Common myeloid progenitor, CD34-positive (primary cell): ENCODE results near the gene MYLK.

Experiments
- CTCF ChIA-PET: fragments of 350-600 bp; sonication (Branson Sonifier 250); formaldehyde crosslinking; loops from one replicate; lab custom pipeline; 2021; ENCODE audit warnings: antibody characterized with exemption; lab: Charles Lee
- POLR2A ChIA-PET: fragments of 350-600 bp; sonication (Branson Sonifier 250); formaldehyde crosslinking; loops from one replicate; lab custom pipeline; 2021; ENCODE audit warnings: antibody characterized with exemption; lab: Charles Lee
- DNase-seq, 3 donors: peaks; one replicate each; pipeline versions ENCODE4 v3.0.0 to v3.0.0-alpha.2; 2013
- H3K27ac ChIP-seq, 2 experiments: 1 replicate in 1 of 2; 2 replicates in 1 of 2; pipeline ENCODE4 v1.7.0; 2013; ENCODE audit warnings: inconsistent platforms in 2 of 2, low read length in 2 of 2, mild to moderate bottlenecking in 2 of 2, low read depth in 1 of 2, moderate library complexity in 1 of 2; ENCODE audit not compliant: severe bottlenecking in 2 of 2, insufficient read depth in 1 of 2, poor library complexity in 1 of 2
- H3K27me3 ChIP-seq, 5 experiments: replicated peaks in 2 of 5; 1 replicate in 3 of 5; 2 replicates in 2 of 5; pipeline versions ENCODE4 v1.6.1 to v1.7.0; 2013; ENCODE audit warnings: low read length in 4 of 5, mild to moderate bottlenecking in 2 of 5, moderate library complexity in 2 of 5, inconsistent platforms in 1 of 5; ENCODE audit not compliant: insufficient read depth in 5 of 5, control insufficient read depth in 4 of 5
- H3K36me3 ChIP-seq, 4 experiments: 1 replicate in 2 of 4; 2 replicates in 2 of 4; pipeline versions ENCODE4 v1.6.1 to v1.7.0; 2013; ENCODE audit warnings: low read length in 3 of 4, control low read depth in 1 of 4, mild to moderate bottlenecking in 1 of 4; ENCODE audit not compliant: control insufficient read depth in 4 of 4, insufficient read depth in 4 of 4
- H3K4me1 ChIP-seq, 4 experiments: 1 replicate in 3 of 4; 2 replicates in 1 of 4; pipeline versions ENCODE4 v1.6.1 to v1.7.1; 2013; ENCODE audit warnings: low read length in 3 of 4, mild to moderate bottlenecking in 3 of 4, control low read depth in 1 of 4, inconsistent platforms in 1 of 4, moderate library complexity in 1 of 4; ENCODE audit not compliant: control insufficient read depth in 4 of 4, insufficient read depth in 4 of 4; ENCODE audit errors: control extremely low read depth in 1 of 4
- H3K4me3 ChIP-seq, 7 experiments: 1 replicate in 4 of 7; 2 replicates in 3 of 7; pipeline versions ENCODE4 v1.5.1 to v1.7.0; 2013; ENCODE audit warnings: mild to moderate bottlenecking in 7 of 7, low read length in 6 of 7, moderate library complexity in 6 of 7, inconsistent platforms in 2 of 7, low read depth in 2 of 7, control low read depth in 1 of 7; ENCODE audit not compliant: insufficient read depth in 4 of 7, control insufficient read depth in 1 of 7; ENCODE audit errors: extremely low read depth in 1 of 7
- H3K9me3 ChIP-seq, 5 experiments: 1 replicate in 4 of 5; 2 replicates in 1 of 5; pipeline versions ENCODE4 v1.6.1 to v1.7.1; 2013; ENCODE audit warnings: low read length in 4 of 5, mild to moderate bottlenecking in 2 of 5, inconsistent platforms in 1 of 5, low read depth in 1 of 5, moderate library complexity in 1 of 5; ENCODE audit not compliant: control insufficient read depth in 4 of 5, insufficient read depth in 2 of 5; ENCODE audit errors: control extremely low read depth in 1 of 5
- WGBS: methylation state at CpG from one replicate; pipeline ENCODE4 v1.1.5; 2013; ENCODE audit not compliant: insufficient coverage; 5-methylcytosine and 5-hydroxymethylcytosine counted together

Gene MYLK

DNA sequence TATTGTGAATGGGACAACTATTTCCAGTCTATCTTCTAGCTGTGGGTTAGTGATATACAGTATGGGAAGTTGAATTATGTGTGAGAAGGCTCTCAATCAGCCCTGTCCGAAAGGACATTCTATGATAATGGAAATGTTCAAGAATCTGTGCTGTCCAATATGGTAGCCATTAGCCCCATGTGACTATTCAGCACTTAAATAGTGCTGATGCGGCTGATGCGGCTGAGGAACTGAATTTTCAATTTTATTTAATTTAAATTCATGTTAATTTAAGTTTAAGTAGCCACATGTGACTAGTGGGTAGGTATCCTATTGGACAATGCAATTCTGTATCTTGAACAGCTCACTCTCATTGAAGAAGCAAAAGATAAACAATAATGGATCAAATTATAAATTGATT lies 98.5 kb downstream of the MYLK start:
- H3K27ac ChIP-seq: no peak overlapping the region
- POLR2A ChIA-PET: no interaction called here
- H3K36me3 ChIP-seq: no peaks in the 10 kb centered on the region
- CTCF ChIA-PET: no interaction called here
- H3K27me3 ChIP-seq: no peaks in the 10 kb centered on the region
- 100% methylated on average over 1 of the region's 3 CpGs for WGBS
- no peak for DNase-seq
- H3K4me3 ChIP-seq: no peak overlapping the region
- no peaks in the 10 kb centered on the region for H3K9me3 ChIP-seq
- H3K4me1 ChIP-seq: no peaks in the 10 kb centered on the region

DNA sequence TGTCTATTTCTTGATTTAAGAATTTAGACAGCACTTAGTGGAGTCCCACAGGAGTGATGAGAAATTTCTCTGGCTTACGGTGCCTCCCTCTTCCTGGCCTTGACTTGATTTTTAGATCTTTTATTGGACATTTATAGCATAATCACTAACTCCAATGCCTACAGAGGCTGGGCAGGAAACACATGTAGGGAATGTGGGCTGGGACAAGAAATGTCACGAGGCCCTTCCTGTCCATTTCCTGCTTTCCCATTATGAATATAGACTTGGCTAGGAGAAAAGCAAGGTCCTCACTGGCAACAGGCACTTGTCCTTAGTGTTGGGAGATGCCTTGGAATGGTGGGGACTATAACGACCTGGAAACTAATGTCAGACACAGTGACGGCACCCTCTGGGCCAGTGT lies 100.3 kb downstream of the MYLK start:
- ChIA-PET CTCF (interaction anchor here (0.7 kb wide), 1 partner anchor 34 kb away, joined by 3 read pairs; no protein-coding TSS in a partner anchor), POLR2A (no interaction called here)
- Histone ChIP-seq H3K27me3 (no peaks in the 10 kb centered on the region), H3K4me1 (no peaks in the 10 kb centered on the region), H3K9me3 (no peaks in the 10 kb centered on the region), H3K36me3 (no peaks in the 10 kb centered on the region), H3K27ac (no peak overlapping the region), H3K4me3 (no peak overlapping the region)
- 40% methylated on average over 1 of the region's 4 CpGs for WGBS
- DNase-seq: no peak

DNA sequence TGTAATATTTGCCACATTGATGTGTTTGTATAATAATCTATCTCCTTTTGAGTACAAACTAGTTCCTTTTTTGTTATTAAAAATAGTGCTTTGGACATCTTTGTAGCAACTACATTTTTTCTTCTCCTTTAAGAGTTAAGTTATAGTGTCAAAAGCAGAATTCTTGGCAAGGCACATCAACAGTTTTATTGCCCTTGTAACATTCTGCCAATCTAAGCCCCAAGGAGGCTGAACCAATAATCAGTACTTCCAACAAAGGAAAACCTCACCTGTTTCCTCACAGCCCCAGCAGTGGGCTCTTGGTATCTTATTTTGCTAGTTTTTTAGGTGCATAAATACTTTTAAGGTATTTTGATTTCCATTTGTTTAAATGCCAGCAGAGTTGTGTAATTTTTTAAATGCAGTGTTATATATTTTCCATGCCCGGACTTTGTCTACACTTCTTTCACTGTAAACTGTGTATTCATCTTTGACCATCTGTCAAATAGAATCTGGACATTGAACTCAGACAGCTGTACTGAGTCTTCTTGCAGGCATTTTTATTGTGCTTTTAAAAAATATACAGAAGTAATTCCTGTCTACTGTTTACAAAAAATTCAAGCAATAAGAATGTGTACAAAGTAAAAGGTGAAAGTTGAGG lies 101.0 kb downstream of the MYLK start:
- Histone ChIP-seq H3K9me3 (no peaks in the 10 kb centered on the region), H3K4me1 (no peaks in the 10 kb centered on the region), H3K27me3 (no peaks in the 10 kb centered on the region), H3K4me3 (no peak overlapping the region), H3K27ac (no peak overlapping the region), H3K36me3 (no peaks in the 10 kb centered on the region)
- ChIA-PET CTCF (interaction anchor here (0.7 kb wide), 1 partner anchor 34 kb away, joined by 3 read pairs; no protein-coding TSS in a partner anchor), POLR2A (no interaction called here)
- DNase-seq: no peak
- no CpG with 5 or more reads among the region's 1 CpG for WGBS

DNA sequence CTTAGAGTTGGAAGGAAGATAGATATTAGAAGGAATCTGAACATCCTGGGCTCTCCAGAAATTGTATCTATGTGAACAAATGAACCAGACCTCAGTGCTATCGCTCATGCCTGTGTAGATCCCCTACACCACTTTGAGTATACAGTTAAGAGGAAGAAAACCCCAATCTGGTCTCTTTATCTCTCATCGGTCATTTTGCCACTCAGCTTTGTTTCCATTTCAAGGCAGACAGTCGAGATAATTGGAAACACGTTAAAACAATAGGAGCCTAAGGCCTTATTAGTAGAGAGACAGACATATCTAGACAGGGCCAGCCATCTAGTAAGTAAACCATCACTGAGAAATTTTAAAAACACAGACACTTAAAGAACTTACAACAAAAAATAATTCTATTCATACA lies 101.6 kb downstream of the MYLK start:
- no peak overlapping the region for H3K27ac ChIP-seq
- H3K9me3 ChIP-seq: no peaks in the 10 kb centered on the region
- H3K27me3 ChIP-seq: no peaks in the 10 kb centered on the region
- ChIA-PET CTCF (interaction anchor here (1.4 kb wide), 1 partner anchor 16 kb away, joined by 3 read pairs; no protein-coding TSS in a partner anchor), POLR2A (no interaction called here)
- no peaks in the 10 kb centered on the region for H3K36me3 ChIP-seq
- H3K4me1 ChIP-seq: no peaks in the 10 kb centered on the region
- no peak overlapping the region for H3K4me3 ChIP-seq
- no peak for DNase-seq
- 82% methylated on average over 1 of the region's 4 CpGs for WGBS

DNA sequence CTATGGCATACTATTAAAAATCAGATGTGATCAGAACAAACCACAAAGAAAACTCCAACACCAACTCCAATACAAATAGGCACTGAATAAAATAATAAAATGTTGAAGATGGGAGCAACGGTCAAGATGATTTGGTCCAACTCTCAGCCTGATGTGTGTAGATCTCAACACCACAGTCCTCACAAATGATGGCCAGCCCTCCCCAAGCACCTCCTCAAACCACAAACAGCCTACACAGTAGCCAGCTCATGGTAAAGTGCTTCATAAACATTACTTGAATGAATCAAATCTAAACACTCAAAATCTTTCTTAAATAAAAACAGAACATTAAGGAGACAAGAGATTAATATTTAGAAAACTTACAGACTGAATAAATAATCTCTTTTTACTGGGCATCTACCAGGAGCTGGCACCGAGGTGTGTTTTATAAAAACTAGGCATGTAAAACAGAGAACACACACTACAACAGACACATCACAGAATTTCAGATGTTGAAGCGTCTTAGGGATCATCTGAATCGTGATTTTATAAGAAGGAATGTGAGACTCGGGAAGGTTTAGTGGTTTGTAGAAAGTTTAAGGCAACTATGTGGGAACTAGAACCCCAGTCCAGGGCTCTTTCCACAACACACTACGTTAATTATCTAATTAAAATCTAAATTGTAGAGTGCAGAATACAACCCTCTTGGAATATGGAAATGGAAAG lies 102.4 kb downstream of the MYLK start:
- Histone ChIP-seq H3K27ac (no peak overlapping the region), H3K9me3 (no peaks in the 10 kb centered on the region), H3K36me3 (no peaks in the 10 kb centered on the region), H3K4me1 (no peaks in the 10 kb centered on the region), H3K4me3 (no peak overlapping the region), H3K27me3 (no peaks in the 10 kb centered on the region)
- CTCF ChIA-PET: interaction anchor here (1.4 kb wide), 1 partner anchor 15 kb away, joined by 3 read pairs; no protein-coding TSS in a partner anchor
- WGBS: no CpG with 5 or more reads among the region's 6 CpGs
- POLR2A ChIA-PET: no interaction called here
- DNase-seq: no peak

DNA sequence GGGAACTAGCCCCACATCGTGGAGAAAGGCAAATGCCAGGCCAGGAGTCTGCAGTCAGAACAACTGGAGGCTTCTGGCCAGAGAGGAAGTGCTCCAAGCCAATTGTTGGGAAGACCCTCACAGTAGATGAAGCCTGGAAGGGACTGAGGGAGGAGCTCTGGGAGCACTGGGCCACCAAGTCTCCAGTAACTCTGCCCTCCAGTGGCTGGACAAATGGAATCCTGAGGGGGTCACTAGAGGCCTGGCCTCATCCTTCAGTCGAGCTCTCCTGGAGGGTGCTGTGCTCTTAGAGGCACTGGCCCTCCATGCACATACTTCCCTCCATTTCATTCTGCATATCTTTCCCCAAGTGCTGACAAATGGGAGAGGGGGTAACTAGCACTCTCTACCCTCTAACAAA lies 103.0 kb downstream of the MYLK start:
- no peaks in the 10 kb centered on the region for H3K36me3 ChIP-seq
- no peaks in the 10 kb centered on the region for H3K9me3 ChIP-seq
- DNase-seq: no peak
- POLR2A ChIA-PET: no interaction called here
- no peak overlapping the region for H3K4me3 ChIP-seq
- no peaks in the 10 kb centered on the region for H3K4me1 ChIP-seq
- CTCF ChIA-PET: interaction anchor here (1.4 kb wide), 1 partner anchor 15 kb away, joined by 3 read pairs; no protein-coding TSS in a partner anchor
- WGBS: 80% methylated on average over 1 of the region's 2 CpGs
- H3K27me3 ChIP-seq: no peaks in the 10 kb centered on the region
- no peak overlapping the region for H3K27ac ChIP-seq

DNA sequence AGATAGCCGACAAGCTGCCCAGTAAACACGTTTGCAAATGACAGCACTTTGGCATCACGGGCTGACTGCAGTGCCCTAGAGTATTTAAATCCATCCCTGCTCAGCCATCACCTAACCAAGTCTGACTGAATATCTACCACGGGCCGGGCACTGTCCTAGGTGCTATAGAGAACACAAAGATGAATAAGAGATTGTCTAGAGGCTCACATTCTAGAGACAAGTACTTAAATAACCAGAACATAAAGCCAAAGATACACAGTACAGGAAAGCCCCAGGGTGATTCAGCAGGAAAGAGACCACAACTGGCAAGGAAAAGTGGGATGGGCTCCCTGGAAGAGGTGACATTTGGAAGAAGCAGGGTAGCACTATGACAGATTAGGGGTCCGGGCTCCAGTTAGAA lies 103.5 kb downstream of the MYLK start:
- ChIA-PET CTCF (no interaction called here), POLR2A (no interaction called here)
- no peaks in the 10 kb centered on the region for H3K4me1 ChIP-seq
- no peak overlapping the region for H3K4me3 ChIP-seq
- H3K9me3 ChIP-seq: no peaks in the 10 kb centered on the region
- 95% methylated on average over 2 of the region's 6 CpGs for WGBS
- H3K27ac ChIP-seq: no peak overlapping the region
- H3K36me3 ChIP-seq: no peaks in the 10 kb centered on the region
- no peak for DNase-seq
- no peaks in the 10 kb centered on the region for H3K27me3 ChIP-seq
